ENCODE measurements around the gene OSER1.

Gene OSER1

GRCh38 chr20:44221368-44221954, 10.9 kb upstream of the OSER1 start:
- no peak overlapping the region for H3K9ac ChIP-seq (ENCODE audit: low read depth, low read length)
- no peaks in the 10 kb centered on the region for H3K9me3 ChIP-seq (ENCODE audit: insufficient read depth, low read length, severe bottlenecking)
- H2AFZ ChIP-seq (ENCODE audit: low read depth, low read length) = no peak overlapping the region
- H3K27ac ChIP-seq (ENCODE audit: low read length) = no peak overlapping the region
- ATAC-seq (ENCODE audit: insufficient read depth, low read depth) = no peak
- no peaks in the 10 kb centered on the region for H4K20me1 ChIP-seq (ENCODE audit: insufficient read depth, low read length)
- H3K4me2 ChIP-seq (ENCODE audit: insufficient read depth, low read length) = no peak overlapping the region
- no peaks in the 10 kb centered on the region for H3K27me3 ChIP-seq (ENCODE audit: insufficient read depth, low read length, poor library complexity)
- no peaks in the 10 kb centered on the region for H3K36me3 ChIP-seq (ENCODE audit: insufficient read depth, low read length)
- H3K4me1 ChIP-seq (ENCODE audit: insufficient read depth, low read length) = peaks cover 39% of the 10 kb centered on the region
- H3K4me3 ChIP-seq (ENCODE audit: low read depth in 1 of 2, low read length in 2 of 2) = no peak overlapping the region
- H3K79me2 ChIP-seq (ENCODE audit: insufficient read depth, low read length) = no peaks in the 10 kb centered on the region
- TF ChIP-seq, protein P1, sequence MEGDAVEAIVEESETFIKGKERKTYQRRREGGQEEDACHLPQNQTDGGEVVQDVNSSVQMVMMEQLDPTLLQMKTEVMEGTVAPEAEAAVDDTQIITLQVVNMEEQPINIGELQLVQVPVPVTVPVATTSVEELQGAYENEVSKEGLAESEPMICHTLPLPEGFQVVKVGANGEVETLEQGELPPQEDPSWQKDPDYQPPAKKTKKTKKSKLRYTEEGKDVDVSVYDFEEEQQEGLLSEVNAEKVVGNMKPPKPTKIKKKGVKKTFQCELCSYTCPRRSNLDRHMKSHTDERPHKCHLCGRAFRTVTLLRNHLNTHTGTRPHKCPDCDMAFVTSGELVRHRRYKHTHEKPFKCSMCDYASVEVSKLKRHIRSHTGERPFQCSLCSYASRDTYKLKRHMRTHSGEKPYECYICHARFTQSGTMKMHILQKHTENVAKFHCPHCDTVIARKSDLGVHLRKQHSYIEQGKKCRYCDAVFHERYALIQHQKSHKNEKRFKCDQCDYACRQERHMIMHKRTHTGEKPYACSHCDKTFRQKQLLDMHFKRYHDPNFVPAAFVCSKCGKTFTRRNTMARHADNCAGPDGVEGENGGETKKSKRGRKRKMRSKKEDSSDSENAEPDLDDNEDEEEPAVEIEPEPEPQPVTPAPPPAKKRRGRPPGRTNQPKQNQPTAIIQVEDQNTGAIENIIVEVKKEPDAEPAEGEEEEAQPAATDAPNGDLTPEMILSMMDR (IDR thresholded peaks at IDR 0.05; ENCODE audit: borderline replicate concordance, extremely low read depth, low read length, poor library complexity, severe bottlenecking) = no peak
- no peak for TF ChIP-seq EZH2 (IDR thresholded peaks at IDR 0.05; ENCODE audit: borderline replicate concordance, low read depth, low read length, severe bottlenecking)
- no peak for DNase-seq

- DNase-seq (no peak), ATAC-seq (ENCODE audit: insufficient read depth, low read depth) (no peak)
- no peaks in the 10 kb centered on the region for H3K79me2 ChIP-seq (ENCODE audit: insufficient read depth, low read length)
- H3K4me1 ChIP-seq (ENCODE audit: insufficient read depth, low read length) = peaks cover 40% of the 10 kb centered on the region
- H3K4me3 ChIP-seq (ENCODE audit: low read depth in 1 of 2, low read length in 2 of 2) = no peak overlapping the region
- no peak overlapping the region for H2AFZ ChIP-seq (ENCODE audit: low read depth, low read length)
- no peaks in the 10 kb centered on the region for H3K36me3 ChIP-seq (ENCODE audit: insufficient read depth, low read length)
- H3K9ac ChIP-seq (ENCODE audit: low read depth, low read length) = no peak overlapping the region
- no peak overlapping the region for H3K27ac ChIP-seq (ENCODE audit: low read length)
- peak overlapping the region; percentile 18; the same call in 1 of the 2 replicates for H3K4me2 ChIP-seq (ENCODE audit: insufficient read depth, low read length)
- TF ChIP-seq EZH2 (IDR thresholded peaks at IDR 0.05; ENCODE audit: borderline replicate concordance, low read depth, low read length, severe bottlenecking) = no peak
- TF ChIP-seq, protein P1 (IDR thresholded peaks at IDR 0.05; ENCODE audit: borderline replicate concordance, extremely low read depth, low read length, poor library complexity, severe bottlenecking) = no peak
- H3K9me3 ChIP-seq (ENCODE audit: insufficient read depth, low read length, severe bottlenecking) = no peaks in the 10 kb centered on the region
- no peaks in the 10 kb centered on the region for H3K27me3 ChIP-seq (ENCODE audit: insufficient read depth, low read length, poor library complexity)
- no peaks in the 10 kb centered on the region for H4K20me1 ChIP-seq (ENCODE audit: insufficient read depth, low read length)
These were observed 9.2 kb upstream of the OSER1 start for GRCh38 chr20:44219791-44220190.

DNA sequence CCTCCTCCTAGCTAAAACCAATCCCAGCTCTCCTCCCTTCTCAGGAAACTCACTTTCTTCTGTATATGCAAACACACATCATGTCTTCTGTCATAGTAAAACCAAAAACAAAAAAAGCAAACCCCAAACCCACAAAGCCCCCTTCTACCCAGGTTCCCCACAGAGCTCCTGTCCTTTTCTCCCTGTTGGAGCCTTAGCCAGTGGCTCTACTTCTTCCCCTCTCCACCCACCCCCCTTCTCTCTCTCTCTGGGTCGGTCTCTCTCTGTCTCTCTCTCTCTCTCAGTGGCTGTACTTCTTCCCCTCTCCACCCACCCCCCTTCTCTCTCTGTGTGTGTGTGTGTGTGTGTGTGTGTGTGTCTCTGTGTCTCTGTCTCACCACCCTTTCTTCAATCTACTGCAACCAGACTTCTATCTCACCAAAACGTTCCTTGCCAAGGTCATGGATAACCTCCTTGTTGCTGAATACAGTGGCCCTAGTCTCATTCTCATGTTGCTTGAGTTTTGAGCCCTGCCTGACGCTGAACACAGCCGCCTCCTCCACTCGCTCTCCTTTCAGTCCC, 8.7 kb upstream of the OSER1 start:
- peak overlapping the region; percentile 69; the same call in 1 of the 2 replicates for H3K4me2 ChIP-seq (ENCODE audit: insufficient read depth, low read length)
- H3K4me1 ChIP-seq (ENCODE audit: insufficient read depth, low read length) = peaks cover 40% of the 10 kb centered on the region
- TF ChIP-seq EZH2 (IDR thresholded peaks at IDR 0.05; ENCODE audit: borderline replicate concordance, low read depth, low read length, severe bottlenecking) = no peak
- TF ChIP-seq, protein P1 (IDR thresholded peaks at IDR 0.05; ENCODE audit: borderline replicate concordance, extremely low read depth, low read length, poor library complexity, severe bottlenecking) = no peak
- H3K9ac ChIP-seq (ENCODE audit: low read depth, low read length) = no peak overlapping the region
- peak; percentile 28; the same call in 1 of the 3 replicates for ATAC-seq (ENCODE audit: insufficient read depth, low read depth)
- no peak overlapping the region for H2AFZ ChIP-seq (ENCODE audit: low read depth, low read length)
- H4K20me1 ChIP-seq (ENCODE audit: insufficient read depth, low read length) = no peaks in the 10 kb centered on the region
- no peaks in the 10 kb centered on the region for H3K27me3 ChIP-seq (ENCODE audit: insufficient read depth, low read length, poor library complexity)
- no peaks in the 10 kb centered on the region for H3K36me3 ChIP-seq (ENCODE audit: insufficient read depth, low read length)
- H3K4me3 ChIP-seq (ENCODE audit: low read depth in 1 of 2, low read length in 2 of 2) = no peak overlapping the region
- no peaks in the 10 kb centered on the region for H3K9me3 ChIP-seq (ENCODE audit: insufficient read depth, low read length, severe bottlenecking)
- H3K79me2 ChIP-seq (ENCODE audit: insufficient read depth, low read length) = no peaks in the 10 kb centered on the region
- peak; percentile 34 for DNase-seq
- no peak overlapping the region for H3K27ac ChIP-seq (ENCODE audit: low read length)
